NCI-H1930 (cell line): ENCODE data around the gene KIF5C.

Experiments used
- DNase-seq, 2 experiments: peaks; one replicate each; lab custom pipeline; 2025; lab: John Stamatoyannopoulos, UW

KIF5C gene

GRCh38 chr2:149017116-149017985 is 142.3 kb downstream of the KIF5C start:
- DNase-seq: peak in 1 of 2 experiments; percentile 55

- DNase-seq: no peak
These were observed 144.0 kb downstream of the KIF5C start for GRCh38 chr2:149018981-149019380.

GRCh38 chr2:149019768-149020167 is 144.7 kb downstream of the KIF5C start:
- DNase-seq: no peak

GRCh38 chr2:149020432-149020851 is 145.4 kb downstream of the KIF5C start:
- DNase-seq: no peak

- no peak for DNase-seq
These were observed 146.3 kb downstream of the KIF5C start for GRCh38 chr2:149021271-149021719.

- DNase-seq: no peak
These were observed 146.7 kb downstream of the KIF5C start for GRCh38 chr2:149021761-149022160.

GRCh38 chr2:149023091-149023490 is 148.1 kb downstream of the KIF5C start:
- DNase-seq: no peak

GRCh38 chr2:149027590-149028250 is 152.7 kb downstream of the KIF5C start:
- no peak for DNase-seq

GRCh38 chr2:149028377-149028776 is 153.3 kb downstream of the KIF5C start:
- DNase-seq: no peak

GRCh38 chr2:149028891-149029290 is 153.9 kb downstream of the KIF5C start:
- no peak for DNase-seq

- no peak for DNase-seq
These were observed 154.4 kb downstream of the KIF5C start for GRCh38 chr2:149029307-149029965.

- no peak for DNase-seq
These were observed 156.4 kb downstream of the KIF5C start for GRCh38 chr2:149031396-149031795.

GRCh38 chr2:149033716-149034115 is 158.7 kb downstream of the KIF5C start:
- DNase-seq: peak in 1 of 2 experiments; percentile 3

- DNase-seq: no peak
These were observed 159.4 kb downstream of the KIF5C start for GRCh38 chr2:149034406-149034805.

- no peak for DNase-seq
These were observed 161.7 kb downstream of the KIF5C start for GRCh38 chr2:149036507-149037293.

- DNase-seq: peak in 1 of 2 experiments; percentile 31
These were observed 162.8 kb downstream of the KIF5C start for GRCh38 chr2:149037851-149038250.

GRCh38 chr2:149038442-149039212 is 163.6 kb downstream of the KIF5C start, which contains the start of gene LYPD6B:
Gene LYPD6B, plus strand, starts transcription at chr2:149038699. Its CDS starts 92,250 bp downstream, at chr2:149130949.
- peak in 1 of 2 experiments; percentile 40 for DNase-seq

GRCh38 chr2:149039213-149039724 is 164.2 kb downstream of the KIF5C start:
- no peak for DNase-seq

GRCh38 chr2:149040451-149040850 is 165.4 kb downstream of the KIF5C start:
- peak in 1 of 2 experiments; percentile 45 for DNase-seq

GRCh38 chr2:149041482-149041881 is 166.5 kb downstream of the KIF5C start:
- DNase-seq: no peak

- no peak for DNase-seq
These were observed 167.9 kb downstream of the KIF5C start for GRCh38 chr2:149042881-149043280.
